Fibroblast of skin of right quadriceps (primary cell): ENCODE results near the gene ZCCHC7.
A peak's percentile ranks its signal among the peaks of the same experiment; 100 is the strongest.
"Not testable (repeated sequence)": the region's sequence is repeated elsewhere in the genome, so short reads cannot be mapped to it uniquely, and the experiment has no call there.

ENCODE experiments used
- DNase-seq: peaks from one replicate; pipeline ENCODE4 v3.0.0-alpha.2; 2013

Gene ZCCHC7

GRCh38 chr9:37255944-37256862, 135.8 kb downstream of the ZCCHC7 start:
- DNase-seq: no peak

- no peak for DNase-seq
Observed at GRCh38 chr9:37259951-37260350, 139.6 kb downstream of the ZCCHC7 start.

DNA sequence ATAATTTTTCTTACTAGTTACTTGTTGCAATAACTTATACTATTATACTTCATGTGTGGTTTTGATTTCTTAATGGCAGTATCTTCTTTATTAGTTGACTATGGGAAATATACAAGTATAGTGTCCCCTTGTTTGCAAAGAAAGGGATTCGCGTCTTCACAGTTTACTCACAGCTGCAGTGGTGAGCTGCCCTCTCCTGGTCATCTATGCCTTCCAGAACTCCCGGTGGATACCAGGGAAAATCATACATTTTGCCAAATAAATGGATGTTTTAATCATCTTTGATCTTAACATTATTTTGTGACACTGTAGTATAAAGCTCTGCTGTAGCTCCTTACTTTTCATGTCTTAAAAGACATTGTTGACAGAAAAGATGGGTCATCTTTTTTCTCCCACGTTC, 142.0 kb downstream of the ZCCHC7 start:
- peak; percentile 8 for DNase-seq

- no peak for DNase-seq
Observed at GRCh38 chr9:37264539-37264938, 144.2 kb downstream of the ZCCHC7 start.

DNA sequence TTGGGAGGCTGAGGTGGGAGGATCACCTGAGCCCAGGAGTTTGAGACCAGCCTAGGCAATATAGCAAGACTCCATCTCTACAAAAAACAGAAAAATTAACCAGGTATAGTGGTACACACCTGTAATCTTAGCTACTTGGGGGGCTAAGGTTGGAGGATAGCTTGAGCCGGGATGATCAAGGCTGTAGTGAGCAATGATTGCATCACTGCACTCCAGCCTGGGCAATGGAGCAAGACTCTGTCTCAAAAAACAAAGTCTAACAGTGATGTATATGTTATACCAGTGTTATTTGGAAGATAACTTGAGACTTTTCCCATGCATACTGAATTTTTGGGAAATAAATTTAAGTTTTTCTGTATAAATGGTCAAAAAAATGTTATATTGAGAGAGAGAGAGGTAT, 146.3 kb downstream of the ZCCHC7 start:
- no peak for DNase-seq

DNA sequence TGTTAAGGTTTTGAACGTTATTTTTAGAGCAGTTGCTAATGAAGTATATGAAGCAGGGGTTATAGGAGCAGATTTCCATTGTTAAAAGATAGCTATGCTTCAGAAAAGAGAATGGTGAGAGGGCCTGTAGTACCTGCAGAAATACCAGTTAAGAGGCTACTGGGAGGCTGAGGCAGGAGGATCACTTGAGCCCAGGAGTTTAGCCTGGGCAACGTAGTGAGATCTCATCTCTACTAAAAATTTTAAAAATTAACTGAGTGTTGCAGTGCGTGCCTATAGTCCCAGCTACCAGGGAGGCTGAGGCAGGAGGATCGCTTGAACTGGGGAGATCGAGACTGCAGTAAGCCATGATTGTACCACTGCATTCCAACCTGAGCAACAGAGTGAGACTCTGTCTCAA, 148.8 kb downstream of the ZCCHC7 start:
- no peak for DNase-seq

GRCh38 chr9:37271679-37272078, 151.3 kb downstream of the ZCCHC7 start:
- no peak for DNase-seq

- no peak for DNase-seq
Observed at GRCh38 chr9:37273595-37273994, 153.2 kb downstream of the ZCCHC7 start.

GRCh38 chr9:37281541-37281940, 161.2 kb downstream of the ZCCHC7 start:
- no peak for DNase-seq

- DNase-seq: peak; percentile 77
Observed at GRCh38 chr9:37283730-37284325, 163.5 kb downstream of the ZCCHC7 start.

DNA sequence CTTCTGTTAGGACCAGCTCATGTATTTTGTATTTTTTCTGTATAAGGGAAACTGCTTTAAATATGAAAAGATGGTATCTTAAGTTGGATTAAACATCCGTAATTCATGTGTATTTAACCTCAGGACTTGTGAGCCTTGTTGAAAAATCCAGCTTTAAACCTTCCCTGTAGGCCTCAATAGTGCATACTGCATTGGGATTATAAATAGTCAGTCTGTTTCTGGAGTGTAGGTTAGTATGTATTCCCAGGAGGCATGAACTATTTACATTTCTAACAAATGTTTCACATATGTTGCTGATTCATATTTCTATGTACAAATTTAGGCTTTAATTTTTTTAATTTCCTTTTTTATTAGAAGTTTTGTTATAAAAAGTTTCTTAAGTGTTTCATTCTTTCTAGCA, 164.3 kb downstream of the ZCCHC7 start:
- peak; percentile 64 for DNase-seq

DNA sequence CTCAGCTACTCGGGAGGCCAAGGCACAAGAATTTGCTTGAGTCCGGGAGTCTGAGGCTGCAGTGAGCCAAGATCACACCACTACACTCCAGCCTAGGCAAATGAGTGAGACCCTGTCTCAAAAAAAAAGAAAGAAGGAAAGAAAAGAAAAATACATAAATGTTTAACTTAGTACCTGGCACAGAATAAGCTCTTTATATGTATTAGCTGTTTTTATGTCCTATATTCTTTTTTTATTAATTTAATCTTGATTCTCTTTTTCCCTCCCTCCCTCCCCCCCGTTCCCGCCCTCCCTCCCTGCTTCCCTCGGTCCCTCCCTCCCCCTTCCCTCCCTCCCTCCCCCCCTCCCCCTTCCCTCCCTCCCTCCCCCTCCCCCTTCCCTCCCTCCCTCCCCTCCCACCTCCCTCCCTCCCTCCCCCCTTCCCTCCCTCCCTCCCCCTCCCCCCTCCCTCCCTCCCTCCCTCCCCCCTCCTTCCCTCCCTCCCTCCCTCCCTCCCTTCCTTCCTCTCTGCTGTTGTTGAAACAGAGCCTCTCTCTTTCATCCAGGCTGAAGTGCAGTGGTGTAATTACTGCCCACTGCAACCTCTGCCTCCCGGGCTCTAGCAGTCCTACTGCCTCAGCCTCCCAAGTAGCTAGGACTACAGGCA, 166.3 kb downstream of the ZCCHC7 start:
- no peak for DNase-seq

DNA sequence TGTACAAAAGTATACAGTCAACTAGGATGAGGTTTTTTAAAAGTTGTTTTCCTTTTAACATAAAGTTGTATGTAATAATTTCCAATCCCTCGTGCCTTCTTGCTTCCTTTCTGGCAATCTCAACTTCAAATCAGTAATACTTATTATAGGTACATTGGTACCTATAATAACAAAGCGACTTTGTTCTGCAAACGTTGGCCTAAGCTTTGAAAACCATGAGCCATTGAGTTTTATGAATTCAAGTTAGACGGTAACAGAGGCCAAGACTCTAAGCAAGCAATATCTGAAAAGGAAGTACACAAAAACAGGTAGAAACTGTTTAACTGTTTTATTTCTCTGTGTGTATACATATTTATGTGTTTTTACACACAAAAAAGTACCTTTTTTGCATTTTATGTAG, 166.9 kb downstream of the ZCCHC7 start:
- DNase-seq: no peak

GRCh38 chr9:37289631-37290030, 169.3 kb downstream of the ZCCHC7 start:
- no peak for DNase-seq

DNA sequence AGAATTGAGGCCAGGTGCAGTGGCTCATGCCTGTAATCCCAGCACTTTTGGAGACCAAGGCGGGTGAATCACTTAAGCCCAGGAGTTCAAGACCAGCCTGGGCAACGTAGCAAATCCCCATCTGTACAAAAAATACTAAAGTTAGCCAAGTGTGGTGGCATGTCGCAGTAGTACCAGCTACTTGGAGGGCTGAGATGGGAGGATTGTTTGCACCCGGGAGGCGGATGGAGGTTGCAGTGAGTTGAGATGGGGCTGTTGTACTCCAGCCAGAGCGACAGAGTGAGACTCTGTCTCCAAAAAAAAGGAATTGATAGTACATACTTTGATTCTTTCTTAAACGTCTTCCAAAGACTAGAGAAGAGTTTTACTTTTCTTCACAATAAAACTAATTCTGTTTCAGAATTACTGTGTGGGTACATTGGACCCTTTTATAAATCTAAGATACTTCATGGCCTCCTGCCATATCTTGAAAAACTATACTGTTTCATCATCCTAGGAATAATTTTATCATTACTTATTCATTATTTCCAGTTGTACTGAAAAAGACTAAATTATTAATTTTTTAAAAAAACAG, 170.1 kb downstream of the ZCCHC7 start:
- DNase-seq: no peak

DNA sequence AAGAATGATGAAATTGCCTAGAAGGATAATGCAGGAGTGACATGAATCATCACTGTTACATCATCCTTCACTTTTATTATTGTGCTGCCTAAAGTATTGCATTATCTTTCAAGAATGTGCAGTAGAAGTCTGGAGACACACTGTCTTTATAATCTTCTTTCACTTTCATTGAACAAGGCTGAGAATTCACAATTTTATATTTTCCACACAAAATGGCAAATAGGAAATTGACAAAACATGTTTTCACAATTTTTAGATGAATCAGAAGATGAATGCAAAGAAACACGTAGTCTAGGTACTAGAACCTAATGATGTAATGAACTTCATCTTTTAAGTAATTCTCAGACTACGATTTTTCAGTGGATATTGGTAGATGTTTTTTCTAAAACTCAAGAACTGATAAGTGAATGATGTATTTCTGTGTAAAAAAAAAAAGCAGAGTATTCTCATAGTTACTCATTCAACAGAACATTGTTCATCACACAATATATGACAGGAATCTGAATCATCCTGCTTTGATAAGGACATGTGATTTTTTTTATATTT, 170.6 kb downstream of the ZCCHC7 start:
- DNase-seq: peak; percentile 85

DNA sequence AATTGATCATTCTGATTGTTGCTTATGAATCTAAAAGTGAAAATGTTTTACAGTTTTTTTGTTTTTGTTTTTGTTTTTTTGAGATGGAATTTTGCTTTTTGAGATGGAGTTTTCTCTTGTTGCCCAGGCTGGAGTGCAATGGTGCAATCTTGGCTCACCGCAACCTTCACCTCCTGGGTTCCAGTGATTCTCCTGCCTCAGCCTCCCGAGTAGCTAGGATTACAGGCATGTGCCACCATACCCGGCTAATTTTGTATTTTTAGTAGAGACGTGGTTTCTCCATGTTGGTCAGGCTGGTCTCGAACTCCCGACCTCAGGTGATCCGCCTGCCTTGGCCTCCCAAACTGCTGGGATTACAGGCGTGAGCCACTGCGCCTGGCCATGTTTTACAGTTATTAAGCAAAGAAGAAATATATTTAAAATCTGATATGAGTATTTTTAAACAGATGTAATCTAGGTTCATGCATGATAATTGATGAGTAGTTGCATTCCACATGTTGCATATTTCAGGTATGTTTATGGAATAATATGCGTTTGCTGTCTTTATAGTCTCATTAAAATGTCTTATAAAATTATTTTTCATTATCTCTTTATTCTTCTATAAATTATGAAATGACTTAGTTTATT, 171.4 kb downstream of the ZCCHC7 start:
- not testable (repeated sequence) for DNase-seq

GRCh38 chr9:37292896-37293295, 172.5 kb downstream of the ZCCHC7 start:
- DNase-seq: no peak

GRCh38 chr9:37293664-37294524, 173.5 kb downstream of the ZCCHC7 start:
- DNase-seq: peak; percentile 62

GRCh38 chr9:37295178-37295577, 174.8 kb downstream of the ZCCHC7 start:
- no peak for DNase-seq

GRCh38 chr9:37295796-37296195, 175.4 kb downstream of the ZCCHC7 start:
- no peak for DNase-seq

GRCh38 chr9:37297592-37297991, 177.2 kb downstream of the ZCCHC7 start:
- no peak for DNase-seq
